Colon (tissue), 2 donors: ENCODE measurements around the gene NR3C1.
"Not testable (repeated sequence)": the region's sequence is repeated elsewhere in the genome, so short reads cannot be mapped to it uniquely, and the experiment has no call there.

ENCODE experiments used
- FAIRE-seq: peaks from 2 replicates; lab custom pipeline; 2012; peaks lifted over from hg19 to GRCh38; lab: Jason Lieb, UNC
- donor health status: control.
- donor health status: control.

NR3C1 gene

GRCh38 chr5:143336485-143336884 lies 67.0 kb downstream of the NR3C1 start:
- no peak for FAIRE-seq

- FAIRE-seq = no peak
Measured at GRCh38 chr5:143334903-143335302, 68.6 kb downstream of the NR3C1 start.

GRCh38 chr5:143334380-143334779 lies 69.1 kb downstream of the NR3C1 start:
- FAIRE-seq = not testable (repeated sequence)

- no peak for FAIRE-seq
Measured at GRCh38 chr5:143331956-143332355, 71.5 kb downstream of the NR3C1 start.

GRCh38 chr5:143329843-143330242 lies 73.6 kb downstream of the NR3C1 start:
- no peak for FAIRE-seq

GRCh38 chr5:143328589-143329220 lies 74.8 kb downstream of the NR3C1 start:
- FAIRE-seq = no peak

GRCh38 chr5:143325086-143325485 lies 78.4 kb downstream of the NR3C1 start:
- not testable (repeated sequence) for FAIRE-seq

- not testable (repeated sequence) for FAIRE-seq
Measured at GRCh38 chr5:143322931-143323630, 80.4 kb downstream of the NR3C1 start.

GRCh38 chr5:143322176-143322575 lies 81.3 kb downstream of the NR3C1 start:
- no peak for FAIRE-seq

GRCh38 chr5:143319437-143320227 lies 83.9 kb downstream of the NR3C1 start:
- FAIRE-seq = no peak

GRCh38 chr5:143318833-143319232 lies 84.7 kb downstream of the NR3C1 start:
- FAIRE-seq = no peak

- FAIRE-seq = no peak
Measured at GRCh38 chr5:143318270-143318669, 85.2 kb downstream of the NR3C1 start.

GRCh38 chr5:143316844-143317631 lies 86.4 kb downstream of the NR3C1 start:
- FAIRE-seq = no peak

- FAIRE-seq = no peak
Measured at GRCh38 chr5:143316337-143316736, 87.1 kb downstream of the NR3C1 start.

GRCh38 chr5:143315929-143316328 lies 87.6 kb downstream of the NR3C1 start:
- FAIRE-seq = no peak

- FAIRE-seq = no peak
Measured at GRCh38 chr5:143315214-143315613, 88.3 kb downstream of the NR3C1 start.

- no peak for FAIRE-seq
Measured at GRCh38 chr5:143314659-143315058, 88.8 kb downstream of the NR3C1 start.

- FAIRE-seq = no peak
Measured at GRCh38 chr5:143314099-143314498, 89.4 kb downstream of the NR3C1 start.

- no peak for FAIRE-seq
Measured at GRCh38 chr5:143313298-143313852, 90.1 kb downstream of the NR3C1 start.

GRCh38 chr5:143312822-143313221 lies 90.7 kb downstream of the NR3C1 start:
- no peak for FAIRE-seq

GRCh38 chr5:143311955-143312354 lies 91.5 kb downstream of the NR3C1 start:
- FAIRE-seq = no peak

- FAIRE-seq = no peak
Measured at GRCh38 chr5:143311428-143311827, 92.1 kb downstream of the NR3C1 start.
